NK-92 (cell line): ENCODE results near the gene LRCH4.
"Not testable (repeated sequence)": the region's sequence is repeated elsewhere in the genome, so short reads cannot be mapped to it uniquely, and the experiment has no call there.

Source experiments
- DNase-seq: peaks from one replicate; lab custom pipeline; 2025; ENCODE audit not compliant: unreplicated experiment; lab: John Stamatoyannopoulos, UW

The LRCH4 gene

GRCh38 chr7:100545360-100546128 is 40.4 kb downstream of the LRCH4 start:
- no peak for DNase-seq

GRCh38 chr7:100544967-100545359 is 41.0 kb downstream of the LRCH4 start:
- no peak for DNase-seq

GRCh38 chr7:100544386-100544785 is 41.5 kb downstream of the LRCH4 start:
- no peak for DNase-seq

GRCh38 chr7:100543586-100543985 is 42.3 kb downstream of the LRCH4 start:
- DNase-seq: no peak

- not testable (repeated sequence) for DNase-seq
Measured at GRCh38 chr7:100541309-100541708, 44.6 kb downstream of the LRCH4 start.

- DNase-seq: no peak
Measured at GRCh38 chr7:100540073-100540723, 45.7 kb downstream of the LRCH4 start.

GRCh38 chr7:100539436-100540006 is 46.4 kb downstream of the LRCH4 start:
- no peak for DNase-seq

- peak; percentile 99 for DNase-seq
Measured at GRCh38 chr7:100538654-100539435, 47.1 kb downstream of the LRCH4 start, which contains the start of gene AGFG2. Gene AGFG2 (plus strand): TSS chr7:100539203. CDS start chr7:100539347, 144 bp downstream.

GRCh38 chr7:100538348-100538653 is 47.6 kb downstream of the LRCH4 start:
- DNase-seq: no peak

GRCh38 chr7:100536695-100537094 is 49.2 kb downstream of the LRCH4 start:
- not testable (repeated sequence) for DNase-seq

GRCh38 chr7:100535982-100536381 is 49.9 kb downstream of the LRCH4 start:
- not testable (repeated sequence) for DNase-seq

GRCh38 chr7:100532165-100533022 is 53.5 kb downstream of the LRCH4 start:
- DNase-seq: no peak

- not testable (repeated sequence) for DNase-seq
Measured at GRCh38 chr7:100528108-100528866, 57.6 kb downstream of the LRCH4 start.
